ENCODE results near the gene SGF29.

DNA sequence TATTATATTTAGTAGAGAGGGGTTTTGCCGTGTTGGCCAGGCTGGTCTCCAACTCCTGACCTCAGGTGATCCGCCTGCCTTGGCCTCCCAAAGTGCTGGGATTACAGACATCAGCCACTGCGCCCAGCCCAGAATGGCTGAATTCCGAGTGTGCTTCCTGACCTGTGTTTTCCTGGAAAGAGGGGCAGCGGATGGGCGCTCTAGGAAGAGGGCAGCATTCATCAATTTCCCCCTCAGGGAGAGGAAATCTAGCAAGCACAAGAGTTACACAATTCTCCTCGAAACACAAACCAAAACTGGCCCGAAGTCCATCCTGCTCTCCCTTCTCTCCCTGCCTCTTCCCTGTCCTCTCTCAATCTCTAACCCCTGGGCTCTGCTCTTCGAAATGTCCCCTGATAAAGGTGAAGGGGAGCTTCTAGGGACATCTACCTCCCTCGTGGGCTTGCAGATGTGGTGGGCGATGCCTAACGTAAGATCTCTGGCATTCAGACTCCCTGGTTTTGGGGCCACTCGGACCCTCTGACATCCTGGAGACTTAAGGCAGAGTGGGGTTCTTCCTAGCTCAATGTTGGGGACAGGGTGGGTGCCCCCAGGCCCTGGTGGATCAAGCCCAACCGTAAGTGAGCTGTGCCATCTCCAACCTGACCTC is 48.1 kb upstream of the SGF29 start:
- no peak for TF ChIP-seq POLR2AphosphoS5 (IDR thresholded peaks at IDR 0.05; ENCODE audit: low read depth, low read length)
- TF ChIP-seq FOXP2 (optimal IDR thresholded peaks at IDR 0.05; ENCODE audit: borderline replicate concordance, extremely low read depth, extremely low read length, insufficient read depth): no peak
- TF ChIP-seq, protein P1, sequence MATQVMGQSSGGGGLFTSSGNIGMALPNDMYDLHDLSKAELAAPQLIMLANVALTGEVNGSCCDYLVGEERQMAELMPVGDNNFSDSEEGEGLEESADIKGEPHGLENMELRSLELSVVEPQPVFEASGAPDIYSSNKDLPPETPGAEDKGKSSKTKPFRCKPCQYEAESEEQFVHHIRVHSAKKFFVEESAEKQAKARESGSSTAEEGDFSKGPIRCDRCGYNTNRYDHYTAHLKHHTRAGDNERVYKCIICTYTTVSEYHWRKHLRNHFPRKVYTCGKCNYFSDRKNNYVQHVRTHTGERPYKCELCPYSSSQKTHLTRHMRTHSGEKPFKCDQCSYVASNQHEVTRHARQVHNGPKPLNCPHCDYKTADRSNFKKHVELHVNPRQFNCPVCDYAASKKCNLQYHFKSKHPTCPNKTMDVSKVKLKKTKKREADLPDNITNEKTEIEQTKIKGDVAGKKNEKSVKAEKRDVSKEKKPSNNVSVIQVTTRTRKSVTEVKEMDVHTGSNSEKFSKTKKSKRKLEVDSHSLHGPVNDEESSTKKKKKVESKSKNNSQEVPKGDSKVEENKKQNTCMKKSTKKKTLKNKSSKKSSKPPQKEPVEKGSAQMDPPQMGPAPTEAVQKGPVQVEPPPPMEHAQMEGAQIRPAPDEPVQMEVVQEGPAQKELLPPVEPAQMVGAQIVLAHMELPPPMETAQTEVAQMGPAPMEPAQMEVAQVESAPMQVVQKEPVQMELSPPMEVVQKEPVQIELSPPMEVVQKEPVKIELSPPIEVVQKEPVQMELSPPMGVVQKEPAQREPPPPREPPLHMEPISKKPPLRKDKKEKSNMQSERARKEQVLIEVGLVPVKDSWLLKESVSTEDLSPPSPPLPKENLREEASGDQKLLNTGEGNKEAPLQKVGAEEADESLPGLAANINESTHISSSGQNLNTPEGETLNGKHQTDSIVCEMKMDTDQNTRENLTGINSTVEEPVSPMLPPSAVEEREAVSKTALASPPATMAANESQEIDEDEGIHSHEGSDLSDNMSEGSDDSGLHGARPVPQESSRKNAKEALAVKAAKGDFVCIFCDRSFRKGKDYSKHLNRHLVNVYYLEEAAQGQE (IDR thresholded peaks at IDR 0.05; ENCODE audit: insufficient read depth in 1 of 2, low read depth in 2 of 2, low read length in 2 of 2): no peak
- TF ChIP-seq SIN3A (IDR thresholded peaks at IDR 0.05; ENCODE audit: borderline replicate concordance, insufficient read depth, low read length): no peak
- no peak for TF ChIP-seq TAF1 (IDR thresholded peaks at IDR 0.05; ENCODE audit: borderline replicate concordance, insufficient read depth, low read length)
